Fibroblast of pulmonary artery (primary cell): Measurements from ENCODE around the gene NDFIP1.

ENCODE experiments used
- DNase-seq: peaks from one replicate; pipeline ENCODE4 v3.0.0-alpha.2; 2010; ENCODE audit warnings: low read depth
- H3K4me3 ChIP-seq: replicated peaks from 2 replicates; pipeline ENCODE4 v1.5.1; 2011; ENCODE audit warnings: low read depth, mild to moderate bottlenecking, control low read depth, low read length, moderate library complexity
- CTCF ChIP-seq: IDR thresholded peaks from 2 replicates; pipeline ENCODE4 v1.5.1; 2011; ENCODE audit warnings: mild to moderate bottlenecking, control low read depth, low read length, inconsistent platforms; ENCODE audit errors: missing control alignments

Gene NDFIP1

DNA sequence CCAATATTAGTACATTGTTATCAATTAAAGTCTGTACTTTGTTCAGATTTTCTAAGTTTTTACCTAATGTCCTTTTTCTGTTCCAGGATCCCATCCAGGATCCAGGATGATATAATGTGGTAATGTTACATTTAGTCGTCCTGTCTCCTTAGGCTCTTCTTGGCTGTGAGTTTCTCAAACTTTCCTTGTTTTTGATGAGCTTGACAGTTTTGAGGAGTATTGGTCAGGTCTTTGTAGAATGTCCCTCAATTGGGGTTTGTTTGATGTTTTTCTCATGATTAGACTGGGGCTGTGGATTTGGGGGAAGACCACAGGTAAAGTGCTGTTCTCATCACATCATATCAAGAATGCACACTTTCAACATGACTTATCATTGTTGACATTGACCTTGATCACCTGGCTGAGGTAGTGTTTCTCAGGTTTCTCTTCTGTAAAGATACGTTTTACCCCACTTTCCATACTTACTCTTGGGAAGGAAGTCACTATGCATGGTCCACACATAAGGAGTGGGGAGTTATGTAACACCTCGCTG is 9.6 kb downstream of the NDFIP1 start:
- no peak for TF ChIP-seq CTCF
- no peak overlapping the region for H3K4me3 ChIP-seq
- no peak for DNase-seq

GRCh38 chr5:142119051-142119625 is 10.6 kb downstream of the NDFIP1 start:
- no peak overlapping the region for H3K4me3 ChIP-seq
- no peak for TF ChIP-seq CTCF
- DNase-seq, result peak; percentile 28

- no peak for DNase-seq
- H3K4me3 ChIP-seq, result no peak overlapping the region
- TF ChIP-seq CTCF, result no peak
Observed at GRCh38 chr5:142120247-142120935, 11.8 kb downstream of the NDFIP1 start.

DNA sequence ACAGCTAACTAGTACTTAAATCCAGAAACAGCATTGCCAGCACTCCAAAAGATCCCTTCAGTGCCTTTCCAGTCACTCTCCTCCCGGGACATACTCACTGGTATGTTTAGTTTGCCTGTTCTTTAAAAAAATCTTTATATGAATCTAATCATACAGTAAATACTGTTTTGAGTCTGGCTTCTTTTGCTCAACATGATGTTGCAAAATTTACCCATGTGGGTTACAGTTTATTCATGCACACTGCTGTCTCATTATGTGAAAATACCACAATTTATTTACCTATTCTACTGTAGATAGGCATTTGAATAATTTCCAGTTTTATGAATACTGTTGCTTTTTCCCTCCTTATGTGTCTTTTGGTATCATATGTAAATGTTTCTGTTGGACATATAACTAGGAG is 13.5 kb downstream of the NDFIP1 start:
- no peak for DNase-seq
- TF ChIP-seq CTCF, result no peak
- no peak overlapping the region for H3K4me3 ChIP-seq

DNA sequence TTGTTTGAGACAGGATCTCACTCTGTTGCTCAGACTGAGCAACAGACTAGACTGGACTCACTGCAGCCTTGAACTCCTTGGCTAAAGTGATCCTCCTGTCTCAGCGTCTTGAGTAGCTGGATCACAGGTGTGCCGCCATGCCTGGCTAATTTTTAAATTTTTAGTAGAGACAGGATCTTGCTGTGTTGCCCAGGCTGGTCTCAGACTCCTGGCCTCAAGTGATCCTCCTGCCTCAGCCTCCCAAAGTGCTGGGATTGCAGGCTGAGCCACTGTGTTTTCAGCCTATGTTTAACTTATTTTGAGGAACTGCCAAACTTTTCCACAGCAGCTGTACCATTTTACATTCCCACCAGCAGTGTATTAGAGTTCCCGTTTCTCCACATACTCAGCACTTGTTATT is 16.8 kb downstream of the NDFIP1 start:
- no peak overlapping the region for H3K4me3 ChIP-seq
- DNase-seq, result no peak
- TF ChIP-seq CTCF, result no peak

DNA sequence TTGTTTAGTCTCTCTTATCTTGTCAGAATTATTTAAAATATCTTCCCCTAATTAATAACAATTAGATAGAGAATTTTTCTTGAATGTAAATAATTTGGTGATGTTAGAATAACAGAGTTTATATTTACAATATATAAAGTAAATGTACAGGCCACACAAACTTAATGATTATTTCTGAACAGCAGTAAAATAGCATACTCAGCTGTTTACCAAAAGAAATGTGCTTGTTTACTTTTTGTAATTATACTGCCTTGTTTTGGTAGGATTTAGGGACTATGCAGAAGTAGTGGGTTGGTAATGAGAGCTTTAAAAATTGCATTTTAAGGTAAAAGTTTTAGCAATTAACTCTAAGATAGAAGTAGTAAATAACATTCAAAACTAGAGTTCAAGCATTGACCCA is 17.4 kb downstream of the NDFIP1 start:
- H3K4me3 ChIP-seq, result no peak overlapping the region
- TF ChIP-seq CTCF, result no peak
- no peak for DNase-seq
